ENCODE data around the gene PDLIM7.
A peak's percentile ranks its signal among the peaks of the same experiment; 100 is the strongest.

Gene PDLIM7

DNA sequence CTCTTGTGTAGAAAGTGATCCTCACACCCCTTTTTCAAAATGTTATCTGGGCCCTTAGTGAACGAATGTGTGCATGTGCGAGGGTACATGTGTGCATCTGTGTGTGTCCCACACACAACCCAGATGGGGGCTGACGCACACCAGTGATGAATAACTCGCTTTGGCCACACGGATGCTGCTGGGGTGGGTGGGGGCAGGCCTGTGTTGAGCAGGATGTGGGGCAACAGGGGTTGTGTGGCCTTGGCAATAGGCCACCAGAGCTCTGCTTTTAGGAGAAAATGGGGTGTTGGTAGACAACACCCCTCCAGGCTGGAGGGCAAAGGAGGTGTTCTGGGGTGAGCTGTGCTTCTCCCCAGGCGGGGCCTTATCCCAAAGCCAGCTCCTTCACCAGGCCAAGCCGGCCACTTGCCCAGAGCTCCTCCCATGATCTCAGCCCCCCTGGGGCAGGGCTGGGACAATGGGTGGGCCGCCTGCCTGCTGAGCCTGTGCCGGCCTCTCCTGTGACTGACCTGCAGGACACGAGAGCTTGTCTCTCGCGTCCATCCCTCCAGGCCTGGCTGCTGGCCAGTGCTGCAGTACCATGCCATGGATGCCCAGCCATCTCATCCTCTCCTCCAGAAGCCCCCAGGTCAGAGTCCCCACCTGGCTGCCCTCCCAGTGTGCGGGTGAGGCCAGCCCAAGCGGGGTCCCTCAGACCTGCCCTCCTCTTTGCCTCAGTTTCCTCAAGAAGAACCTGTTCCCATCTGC lies 25.6 kb downstream of the PDLIM7 start:
- peak; percentile 61 for DNase-seq

DNA sequence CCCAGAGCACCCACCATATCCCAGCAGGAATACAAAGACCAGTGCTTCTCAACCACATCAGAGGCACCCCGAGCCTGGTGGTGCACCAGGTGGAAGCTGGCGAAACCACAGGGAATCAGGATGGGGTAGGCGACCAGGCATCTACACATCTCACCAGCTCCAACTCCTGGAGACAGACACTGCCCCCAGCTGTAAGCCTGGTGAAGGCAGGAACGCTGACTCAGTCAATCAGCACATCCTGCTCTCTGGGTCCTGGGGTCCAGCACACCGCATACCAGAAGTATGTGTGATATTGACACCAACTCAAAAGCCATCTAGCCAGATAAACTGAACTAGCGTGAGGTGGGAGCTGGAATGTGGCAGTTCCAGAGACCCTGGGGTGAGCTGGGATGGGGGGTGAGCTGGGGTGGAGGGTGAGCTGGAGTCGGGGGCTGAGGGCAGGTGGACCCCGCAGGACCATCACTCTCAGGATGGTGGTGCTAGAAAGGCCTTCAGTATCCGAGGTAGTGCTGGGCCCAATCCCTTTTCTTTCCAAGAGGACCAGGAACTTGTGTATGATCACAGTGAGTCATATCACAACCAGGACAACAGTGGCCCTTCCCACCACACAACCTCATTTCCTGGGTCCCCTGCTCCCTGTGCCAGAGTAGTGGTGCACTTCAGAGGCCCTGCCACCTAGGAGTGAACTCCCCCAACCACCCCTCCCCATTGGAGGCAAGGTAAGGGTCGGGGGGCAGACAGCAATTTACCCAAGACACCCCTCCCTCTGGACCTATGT lies 26.5 kb downstream of the PDLIM7 start:
- DNase-seq: peak; percentile 69

DNA sequence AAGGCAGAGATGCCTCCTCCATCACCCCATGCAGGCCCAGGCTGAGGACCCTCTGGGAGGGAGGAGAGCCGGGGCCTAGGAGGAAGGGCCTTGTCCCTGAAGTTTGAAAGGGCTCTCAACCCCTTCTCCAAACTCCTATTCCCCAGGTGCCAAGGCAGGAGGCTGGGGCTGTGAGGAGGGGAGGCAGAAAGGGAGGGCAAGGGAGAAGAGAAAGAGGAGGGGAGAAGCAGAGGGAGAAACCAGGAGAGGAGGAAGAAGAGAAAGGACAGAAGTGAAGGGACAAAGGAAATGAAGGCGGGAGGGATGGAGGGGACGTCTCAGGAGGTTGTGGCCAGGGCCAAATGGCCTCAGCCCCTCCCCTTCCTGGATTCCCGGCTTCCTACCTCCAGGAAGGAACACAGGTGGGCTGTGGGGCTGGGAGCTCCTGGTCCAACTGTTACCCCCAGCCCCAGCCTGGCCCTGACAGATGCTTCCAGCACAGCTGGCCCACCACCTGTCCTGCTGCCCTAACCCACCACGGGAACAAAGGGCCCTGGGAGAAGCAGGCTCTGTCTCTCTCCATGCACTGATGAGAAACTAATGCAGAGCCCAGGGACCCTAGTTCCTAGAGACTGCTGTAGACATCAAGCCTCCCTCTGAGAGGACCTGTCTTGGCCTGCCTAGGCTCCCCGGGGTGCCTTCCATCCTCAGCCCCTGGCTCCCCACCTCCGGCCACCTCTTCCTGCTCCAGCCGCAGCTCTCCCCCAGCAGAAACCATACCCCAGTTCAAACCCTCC lies 27.5 kb downstream of the PDLIM7 start:
- DNase-seq: no peak

GRCh38 chr5:177468685-177469628 lies 28.4 kb downstream of the PDLIM7 start:
- DNase-seq: peak; percentile 73

GRCh38 chr5:177468329-177468684 lies 29.1 kb downstream of the PDLIM7 start:
- DNase-seq: no peak

DNA sequence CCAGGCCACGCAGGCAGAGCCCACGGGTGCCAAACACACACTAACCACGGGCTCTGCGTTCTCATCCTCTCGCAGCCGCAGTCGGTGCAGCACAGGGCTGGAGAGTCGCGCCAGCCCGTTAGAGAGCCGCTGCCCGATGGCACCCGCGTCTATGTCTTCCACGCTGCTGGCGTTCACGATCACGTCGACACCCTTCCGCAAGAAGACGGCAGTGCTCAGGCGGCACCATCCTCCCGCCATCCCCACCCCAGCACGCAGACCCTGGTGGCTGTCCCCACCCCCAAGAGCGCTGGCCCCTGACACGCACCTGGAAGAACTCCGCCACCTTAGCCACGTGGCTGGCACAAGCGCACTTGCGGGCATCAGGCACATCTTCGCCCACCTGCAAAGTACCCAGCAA lies 30.0 kb downstream of the PDLIM7 start:
- no peak for DNase-seq

GRCh38 chr5:177466861-177467260 lies 30.5 kb downstream of the PDLIM7 start:
- DNase-seq: no peak

DNA sequence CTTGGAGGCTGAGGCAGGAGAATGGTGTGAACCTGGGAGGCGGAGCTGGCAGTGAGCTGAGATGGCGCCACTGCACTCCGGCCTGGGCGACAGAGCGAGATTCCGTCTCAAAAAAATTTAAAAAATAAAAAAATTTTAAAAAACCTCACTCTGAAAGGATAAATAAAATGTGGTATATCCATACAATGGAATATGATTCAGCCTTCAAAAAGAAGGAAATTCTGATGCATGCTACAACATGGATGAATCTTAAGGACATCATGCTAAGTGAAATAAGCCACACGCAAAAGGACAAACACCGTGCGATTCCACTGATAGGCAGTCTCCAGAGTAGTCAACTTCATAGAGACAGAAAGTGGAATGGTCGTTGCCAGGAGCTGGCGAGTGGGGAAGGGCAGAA lies 32.4 kb downstream of the PDLIM7 start:
- DNase-seq: no peak

- no peak for DNase-seq
Measured at GRCh38 chr5:177462021-177462670, 35.3 kb downstream of the PDLIM7 start.

GRCh38 chr5:177459819-177460628 lies 37.4 kb downstream of the PDLIM7 start:
- DNase-seq: no peak

GRCh38 chr5:177459357-177459756 lies 38.0 kb downstream of the PDLIM7 start:
- no peak for DNase-seq

DNA sequence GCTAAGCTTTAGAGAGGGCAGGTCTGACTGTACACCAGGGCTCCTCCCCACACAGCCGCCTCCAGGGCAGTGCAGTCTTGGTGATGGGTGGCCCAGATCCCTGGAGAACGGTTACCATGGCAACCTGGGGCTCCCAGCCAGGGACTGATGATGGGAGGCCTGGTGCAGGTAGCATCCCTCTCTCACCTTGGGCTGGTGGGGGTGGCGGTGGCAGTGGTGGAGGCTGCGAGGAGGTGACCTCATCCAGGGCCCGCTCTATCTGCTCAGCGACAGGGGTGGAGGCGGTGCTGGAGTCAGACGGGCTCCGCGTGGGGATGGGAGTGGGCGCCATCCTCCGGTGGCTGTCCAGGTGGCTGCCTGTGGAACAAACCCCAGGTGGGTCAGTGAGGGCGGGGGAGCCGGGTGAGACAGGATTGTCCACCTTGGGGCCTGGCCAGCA lies 38.5 kb downstream of the PDLIM7 start:
- DNase-seq: peak; percentile 14

- DNase-seq: no peak
Measured at GRCh38 chr5:177457852-177458681, 39.3 kb downstream of the PDLIM7 start.

- peak; percentile 96 for DNase-seq
Measured at GRCh38 chr5:177456976-177457851, 40.2 kb downstream of the PDLIM7 start.

GRCh38 chr5:177456591-177456964 lies 40.8 kb downstream of the PDLIM7 start:
- no peak for DNase-seq

DNA sequence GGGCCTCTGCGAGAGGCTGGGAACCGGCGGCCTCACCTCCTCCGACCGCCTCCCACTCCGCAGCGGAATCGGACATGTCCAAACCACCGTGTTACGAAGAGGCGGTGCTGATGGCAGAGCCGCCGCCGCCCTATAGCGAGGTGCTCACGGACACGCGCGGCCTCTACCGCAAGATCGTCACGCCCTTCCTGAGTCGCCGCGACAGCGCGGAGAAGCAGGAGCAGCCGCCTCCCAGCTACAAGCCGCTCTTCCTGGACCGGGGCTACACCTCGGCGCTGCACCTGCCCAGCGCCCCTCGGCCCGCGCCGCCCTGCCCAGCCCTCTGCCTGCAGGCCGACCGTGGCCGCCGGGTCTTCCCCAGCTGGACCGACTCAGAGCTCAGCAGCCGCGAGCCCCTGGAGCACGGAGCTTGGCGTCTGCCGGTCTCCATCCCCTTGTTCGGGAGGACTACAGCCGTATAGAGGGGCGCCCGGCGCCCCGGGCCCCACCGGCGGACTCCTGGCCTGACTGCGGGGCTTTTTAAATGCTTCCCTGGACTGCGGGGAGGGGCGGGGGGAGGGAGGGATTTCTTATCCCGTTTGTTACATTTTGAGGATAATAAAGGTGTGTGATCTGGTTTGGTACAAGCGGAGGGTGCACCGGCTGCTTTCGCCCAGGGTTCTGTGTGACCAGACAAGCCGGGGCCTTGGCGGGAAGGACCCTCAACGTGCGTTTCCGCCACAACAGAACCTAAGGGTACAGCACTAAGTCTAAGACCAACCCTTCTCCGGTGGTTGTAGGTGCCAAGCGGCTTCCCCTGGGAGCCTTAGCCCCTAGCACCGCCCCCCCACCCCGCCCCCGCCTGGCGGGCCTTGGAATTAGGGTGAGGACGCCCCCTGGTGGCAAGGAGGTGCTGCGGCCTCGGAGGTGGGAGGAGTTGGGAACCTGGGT lies 41.5 kb downstream of the PDLIM7 start:
- peak; percentile 85 for DNase-seq

DNA sequence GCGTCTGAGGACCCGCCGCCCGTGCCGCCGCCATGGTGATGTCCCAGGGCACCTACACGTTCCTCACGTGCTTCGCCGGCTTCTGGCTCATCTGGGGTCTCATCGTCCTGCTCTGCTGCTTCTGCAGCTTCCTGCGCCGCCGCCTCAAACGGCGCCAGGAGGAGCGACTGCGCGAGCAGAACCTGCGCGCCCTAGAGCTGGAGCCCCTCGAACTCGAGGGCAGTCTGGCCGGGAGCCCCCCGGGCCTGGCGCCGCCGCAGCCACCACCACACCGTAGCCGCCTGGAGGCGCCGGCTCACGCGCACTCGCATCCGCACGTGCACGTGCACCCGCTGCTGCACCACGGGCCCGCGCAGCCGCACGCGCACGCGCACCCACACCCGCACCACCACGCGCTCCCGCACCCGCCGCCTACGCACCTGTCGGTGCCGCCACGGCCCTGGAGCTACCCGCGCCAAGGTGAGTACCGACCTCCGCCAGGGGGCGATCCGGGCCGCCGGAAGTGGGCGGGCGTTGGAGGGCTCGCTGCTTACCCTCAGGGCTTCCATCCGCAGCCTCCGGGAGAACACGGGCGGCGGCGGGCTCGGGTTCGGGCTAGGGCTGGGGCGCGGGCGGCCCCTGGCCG lies 42.3 kb downstream of the PDLIM7 start:
- peak; percentile 65 for DNase-seq

All from fibroblast of upper back skin (primary cell).